ENCODE data around the gene LGR5. TPM values are rescaled to one million over a fixed set of nuclear protein-coding genes. Genes with fewer than 3 reads are reported as not detected.

The LGR5 gene
- total and polyA plus RNA-seq, 2 of the 13 experiments (the other 11 are each of a cell fraction or from before 2014, with no cell fraction given) = 37.0 to 121 TPM

DNA sequence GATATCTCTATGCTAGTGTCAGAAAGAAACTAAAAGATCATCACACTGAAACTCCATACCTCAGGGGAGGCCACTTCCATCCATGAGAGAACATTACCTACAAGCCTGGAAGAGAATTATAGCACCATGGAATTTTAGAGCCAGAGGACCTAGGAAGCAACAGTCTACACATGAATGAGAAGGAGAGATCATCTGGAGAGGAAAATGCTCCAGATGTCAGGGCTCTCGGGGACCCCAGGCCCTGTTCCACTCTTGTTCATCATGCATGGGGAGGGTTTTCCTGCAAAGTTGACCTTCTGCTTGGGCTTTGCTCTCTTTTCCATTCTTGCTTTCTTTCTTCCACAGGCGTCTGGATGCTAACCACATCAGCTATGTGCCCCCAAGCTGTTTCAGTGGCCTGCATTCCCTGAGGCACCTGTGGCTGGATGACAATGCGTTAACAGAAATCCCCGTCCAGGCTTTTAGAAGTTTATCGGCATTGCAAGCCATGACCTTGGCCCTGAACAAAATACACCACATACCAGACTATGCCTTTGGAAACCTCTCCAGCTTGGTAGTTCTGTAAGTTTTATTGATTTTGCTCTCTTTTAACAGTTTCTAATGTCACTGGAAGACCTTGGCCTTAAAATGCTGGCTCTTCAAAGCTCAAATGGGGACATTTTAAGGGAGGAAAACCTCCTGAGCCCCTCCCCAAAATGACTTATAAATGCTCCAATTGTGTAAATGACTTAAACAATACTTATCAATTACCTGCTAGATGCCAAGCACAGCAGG, 113.3 kb downstream of the LGR5 start (continued):
- TF ChIP-seq, protein P1, sequence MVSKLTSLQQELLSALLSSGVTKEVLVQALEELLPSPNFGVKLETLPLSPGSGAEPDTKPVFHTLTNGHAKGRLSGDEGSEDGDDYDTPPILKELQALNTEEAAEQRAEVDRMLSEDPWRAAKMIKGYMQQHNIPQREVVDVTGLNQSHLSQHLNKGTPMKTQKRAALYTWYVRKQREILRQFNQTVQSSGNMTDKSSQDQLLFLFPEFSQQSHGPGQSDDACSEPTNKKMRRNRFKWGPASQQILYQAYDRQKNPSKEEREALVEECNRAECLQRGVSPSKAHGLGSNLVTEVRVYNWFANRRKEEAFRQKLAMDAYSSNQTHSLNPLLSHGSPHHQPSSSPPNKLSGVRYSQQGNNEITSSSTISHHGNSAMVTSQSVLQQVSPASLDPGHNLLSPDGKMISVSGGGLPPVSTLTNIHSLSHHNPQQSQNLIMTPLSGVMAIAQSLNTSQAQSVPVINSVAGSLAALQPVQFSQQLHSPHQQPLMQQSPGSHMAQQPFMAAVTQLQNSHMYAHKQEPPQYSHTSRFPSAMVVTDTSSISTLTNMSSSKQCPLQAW (CRISPR knock-in tag; IDR thresholded peaks at IDR 0.05) = peak; percentile 85
- TF ChIP-seq, protein P2, sequence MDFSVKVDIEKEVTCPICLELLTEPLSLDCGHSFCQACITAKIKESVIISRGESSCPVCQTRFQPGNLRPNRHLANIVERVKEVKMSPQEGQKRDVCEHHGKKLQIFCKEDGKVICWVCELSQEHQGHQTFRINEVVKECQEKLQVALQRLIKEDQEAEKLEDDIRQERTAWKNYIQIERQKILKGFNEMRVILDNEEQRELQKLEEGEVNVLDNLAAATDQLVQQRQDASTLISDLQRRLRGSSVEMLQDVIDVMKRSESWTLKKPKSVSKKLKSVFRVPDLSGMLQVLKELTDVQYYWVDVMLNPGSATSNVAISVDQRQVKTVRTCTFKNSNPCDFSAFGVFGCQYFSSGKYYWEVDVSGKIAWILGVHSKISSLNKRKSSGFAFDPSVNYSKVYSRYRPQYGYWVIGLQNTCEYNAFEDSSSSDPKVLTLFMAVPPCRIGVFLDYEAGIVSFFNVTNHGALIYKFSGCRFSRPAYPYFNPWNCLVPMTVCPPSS (IDR thresholded peaks at IDR 0.05) = no peak
- TF ChIP-seq GMEB1 (CRISPR knock-in tag; IDR thresholded peaks at IDR 0.05; ENCODE audit: borderline replicate concordance) = no peak
- TF ChIP-seq ZNF607 (CRISPR knock-in tag; IDR thresholded peaks at IDR 0.05; ENCODE audit: borderline replicate concordance) = no peak; the same call in 1 of the 2 replicates
- 0 out of 2 replicates have a peak, but pooled peaks have one; percentile 59 for TF ChIP-seq ZXDC (CRISPR knock-in tag; IDR thresholded peaks at IDR 0.05)
- TF ChIP-seq NONO (IDR thresholded peaks at IDR 0.05) = no peak
- TF ChIP-seq NONO (CRISPR knock-in tag; conservative IDR thresholded peaks at IDR 0.05) = peak; percentile 42; the same call in 1 of the 2 replicates
- TF ChIP-seq PPARG (CRISPR knock-in tag; conservative IDR thresholded peaks at IDR 0.05) = peak; percentile 78
- TF ChIP-seq HNF4A (CRISPR knock-in tag; IDR thresholded peaks at IDR 0.05) = peak; percentile 82
- peak; percentile 84 for TF ChIP-seq GFI1 (CRISPR knock-in tag; IDR thresholded peaks at IDR 0.05; ENCODE audit: borderline replicate concordance)
- TF ChIP-seq RFXAP (CRISPR knock-in tag; IDR thresholded peaks at IDR 0.05; ENCODE audit: borderline replicate concordance) = 0 out of 2 replicates have a peak, but pooled peaks have one; percentile 49
- TF ChIP-seq, protein P3, sequence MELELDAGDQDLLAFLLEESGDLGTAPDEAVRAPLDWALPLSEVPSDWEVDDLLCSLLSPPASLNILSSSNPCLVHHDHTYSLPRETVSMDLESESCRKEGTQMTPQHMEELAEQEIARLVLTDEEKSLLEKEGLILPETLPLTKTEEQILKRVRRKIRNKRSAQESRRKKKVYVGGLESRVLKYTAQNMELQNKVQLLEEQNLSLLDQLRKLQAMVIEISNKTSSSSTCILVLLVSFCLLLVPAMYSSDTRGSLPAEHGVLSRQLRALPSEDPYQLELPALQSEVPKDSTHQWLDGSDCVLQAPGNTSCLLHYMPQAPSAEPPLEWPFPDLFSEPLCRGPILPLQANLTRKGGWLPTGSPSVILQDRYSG (CRISPR knock-in tag; IDR thresholded peaks at IDR 0.05) = no peak
- TF ChIP-seq JARID2 (CRISPR knock-in tag; IDR thresholded peaks at IDR 0.05; ENCODE audit: insufficient replicate concordance) = peak; percentile 60
- no peak for TF ChIP-seq ZNF510 (CRISPR knock-in tag; IDR thresholded peaks at IDR 0.05; ENCODE audit: low read depth)
- TF ChIP-seq HINFP (CRISPR knock-in tag; IDR thresholded peaks at IDR 0.05; ENCODE audit: low read depth) = no peak
- TF ChIP-seq, protein P4, sequence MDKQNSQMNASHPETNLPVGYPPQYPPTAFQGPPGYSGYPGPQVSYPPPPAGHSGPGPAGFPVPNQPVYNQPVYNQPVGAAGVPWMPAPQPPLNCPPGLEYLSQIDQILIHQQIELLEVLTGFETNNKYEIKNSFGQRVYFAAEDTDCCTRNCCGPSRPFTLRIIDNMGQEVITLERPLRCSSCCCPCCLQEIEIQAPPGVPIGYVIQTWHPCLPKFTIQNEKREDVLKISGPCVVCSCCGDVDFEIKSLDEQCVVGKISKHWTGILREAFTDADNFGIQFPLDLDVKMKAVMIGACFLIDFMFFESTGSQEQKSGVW (CRISPR knock-in tag; IDR thresholded peaks at IDR 0.05; ENCODE audit: borderline replicate concordance) = peak; percentile 53; the same call in 1 of the 2 replicates
- TF ChIP-seq HDAC2 (CRISPR knock-in tag; IDR thresholded peaks at IDR 0.05) = peak; percentile 88
